Fibroblast of lung (primary cell): Measurements from ENCODE around the gene SMIM38. TPM values are rescaled to one million over a fixed set of nuclear protein-coding genes. Genes with fewer than 3 reads are reported as not detected.

ENCODE experiments used
- DNase-seq, 2 donors: peaks; one replicate each; pipeline versions ENCODE4 v3.0.0 to v3.0.0-alpha.2; 2010; ENCODE audit warnings: low read depth in 2 of 2
- H2AFZ ChIP-seq: 2 replicates; pipeline ENCODE4 v1.5.1; 2012; ENCODE audit warnings: low read length, control low read depth, inconsistent platforms
- H3K27ac ChIP-seq: 2 replicates; pipeline ENCODE4 v1.5.1; 2011; ENCODE audit warnings: low read length, control low read depth; ENCODE audit not compliant: insufficient read depth
- H3K27me3 ChIP-seq: 2 replicates; pipeline ENCODE4 v1.5.1; 2011; ENCODE audit warnings: mild to moderate bottlenecking, low read length; ENCODE audit not compliant: control insufficient read depth, insufficient read depth
- H3K36me3 ChIP-seq: 2 replicates; pipeline ENCODE4 v1.5.1; 2011; ENCODE audit warnings: low read length; ENCODE audit not compliant: control insufficient read depth, insufficient read depth
- H3K4me1 ChIP-seq: 2 replicates; pipeline ENCODE4 v1.5.1; 2011; ENCODE audit warnings: low read length; ENCODE audit not compliant: control insufficient read depth, insufficient read depth; ENCODE audit errors: extremely low read depth
- H3K4me2 ChIP-seq: 2 replicates; pipeline ENCODE4 v1.5.1; 2011; ENCODE audit warnings: low read length, control low read depth; ENCODE audit not compliant: insufficient read depth; ENCODE audit errors: extremely low read depth
- H3K4me3 ChIP-seq, 4 experiments: fragments of 200-600 bp in 1 of 4; sonication (generic) in 1 of 4; replicated peaks in 1 of 4; 2 replicates each; pipeline ENCODE4 v1.5.1; 2011 to 2016; ENCODE audit warnings: low read length in 4 of 4, low read depth in 3 of 4, mild to moderate bottlenecking in 3 of 4, control low read depth in 2 of 4, inconsistent platforms in 1 of 4, mixed read lengths in 1 of 4; ENCODE audit not compliant: insufficient read depth in 1 of 4; ENCODE audit errors: control extremely low read depth in 1 of 4
- H3K79me2 ChIP-seq: 2 replicates; pipeline ENCODE4 v1.5.1; 2012; ENCODE audit warnings: mild to moderate bottlenecking, low read length, inconsistent platforms; ENCODE audit not compliant: control insufficient read depth, insufficient read depth
- H3K9ac ChIP-seq: 2 replicates; pipeline ENCODE4 v1.5.1; 2011; ENCODE audit warnings: mild to moderate bottlenecking, low read length, control low read depth; ENCODE audit not compliant: insufficient read depth
- H3K9me3 ChIP-seq: 2 replicates; pipeline ENCODE4 v1.5.1; 2012; ENCODE audit warnings: low read depth, low read length; ENCODE audit not compliant: control insufficient read depth, insufficient read depth
- H4K20me1 ChIP-seq: 2 replicates; pipeline ENCODE4 v1.5.1; 2011; ENCODE audit warnings: low read length; ENCODE audit not compliant: control insufficient read depth, insufficient read depth; ENCODE audit errors: extremely low read depth
- EZH2 ChIP-seq: IDR thresholded peaks from 2 replicates; pipeline ENCODE4 v1.5.1; 2012; ENCODE audit warnings: low read length, control low read depth, mild to moderate bottlenecking; ENCODE audit errors: missing control alignments
- polyA plus RNA-seq, 2 donors: library from polyadenylated mRNA; depleted of rRNA in 1 of 2; stranded (reverse) in 1 of 2; unstranded in 1 of 2; fragments of >200 nt; gene quantifications; 2 replicates each; pipeline ENCODE4 v1.2.1, GENCODE V29; 2011 to 2012; ENCODE audit warnings: missing spikeins in 1 of 2
- total RNA-seq: library from RNA; depleted of rRNA; stranded (reverse); fragments of >200 nt; gene quantifications from 2 replicates; pipeline ENCODE4 v1.2.1, GENCODE V29; 2014
- TF ChIP-seq, protein P1 (sequence below), 2 donors: IDR thresholded peaks in 1 of 2; conservative IDR thresholded peaks in 1 of 2; 1 replicate in 1 of 2; 2 replicates in 1 of 2; pipeline ENCODE4 v1.5.1; 2011 to 2012; ENCODE audit warnings: low read length in 2 of 2, control low read depth in 1 of 2, inconsistent platforms in 1 of 2, low read depth in 1 of 2, mild to moderate bottlenecking in 1 of 2

Gene SMIM38
- total and polyA plus RNA-seq, 2 donors (not counting 1 experiment from before 2014, with no cell fraction given), result 0.06 to 0.33 TPM

DNA sequence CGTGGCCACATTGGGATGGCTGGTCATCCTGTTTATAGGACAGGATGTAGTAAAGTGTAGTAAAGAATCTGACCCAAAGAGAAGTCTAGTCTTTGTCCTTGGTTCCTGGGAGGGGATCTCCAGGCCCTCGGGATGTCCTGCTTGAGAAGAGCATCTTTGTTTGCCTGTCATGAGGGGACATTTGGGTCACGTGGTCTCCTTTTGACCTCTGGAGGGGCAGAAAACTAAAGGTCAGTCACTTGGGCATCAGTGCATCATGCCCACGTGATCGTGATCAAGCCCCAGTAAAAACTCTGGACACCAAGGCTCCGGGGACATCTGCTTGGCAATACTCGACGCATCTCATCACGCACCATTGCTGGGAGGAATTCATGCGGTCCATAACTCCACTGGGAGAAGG lies 9.1 kb downstream of the SMIM38 start:
- H3K4me3 ChIP-seq, result no peak overlapping the region
- H3K36me3 ChIP-seq, result no peaks in the 10 kb centered on the region
- H3K27me3 ChIP-seq, result no peaks in the 10 kb centered on the region
- H4K20me1 ChIP-seq, result no peaks in the 10 kb centered on the region
- no peaks in the 10 kb centered on the region for H3K79me2 ChIP-seq
- no peaks in the 10 kb centered on the region for H3K9me3 ChIP-seq
- no peak for DNase-seq
- H3K9ac ChIP-seq, result no peak overlapping the region
- H3K4me2 ChIP-seq, result no peak overlapping the region
- TF ChIP-seq, protein P1, sequence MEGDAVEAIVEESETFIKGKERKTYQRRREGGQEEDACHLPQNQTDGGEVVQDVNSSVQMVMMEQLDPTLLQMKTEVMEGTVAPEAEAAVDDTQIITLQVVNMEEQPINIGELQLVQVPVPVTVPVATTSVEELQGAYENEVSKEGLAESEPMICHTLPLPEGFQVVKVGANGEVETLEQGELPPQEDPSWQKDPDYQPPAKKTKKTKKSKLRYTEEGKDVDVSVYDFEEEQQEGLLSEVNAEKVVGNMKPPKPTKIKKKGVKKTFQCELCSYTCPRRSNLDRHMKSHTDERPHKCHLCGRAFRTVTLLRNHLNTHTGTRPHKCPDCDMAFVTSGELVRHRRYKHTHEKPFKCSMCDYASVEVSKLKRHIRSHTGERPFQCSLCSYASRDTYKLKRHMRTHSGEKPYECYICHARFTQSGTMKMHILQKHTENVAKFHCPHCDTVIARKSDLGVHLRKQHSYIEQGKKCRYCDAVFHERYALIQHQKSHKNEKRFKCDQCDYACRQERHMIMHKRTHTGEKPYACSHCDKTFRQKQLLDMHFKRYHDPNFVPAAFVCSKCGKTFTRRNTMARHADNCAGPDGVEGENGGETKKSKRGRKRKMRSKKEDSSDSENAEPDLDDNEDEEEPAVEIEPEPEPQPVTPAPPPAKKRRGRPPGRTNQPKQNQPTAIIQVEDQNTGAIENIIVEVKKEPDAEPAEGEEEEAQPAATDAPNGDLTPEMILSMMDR (conservative IDR thresholded peaks at IDR 0.05 in 1 of 2, IDR thresholded peaks at IDR 0.05 in 1 of 2; ENCODE audit: low read depth in 1 of 2, low read length in 2 of 2), result no peak
- no peak for TF ChIP-seq EZH2
- H3K4me1 ChIP-seq, result peaks cover 10% of the 10 kb centered on the region
- no peak overlapping the region for H3K27ac ChIP-seq
- H2AFZ ChIP-seq, result no peak overlapping the region

DNA sequence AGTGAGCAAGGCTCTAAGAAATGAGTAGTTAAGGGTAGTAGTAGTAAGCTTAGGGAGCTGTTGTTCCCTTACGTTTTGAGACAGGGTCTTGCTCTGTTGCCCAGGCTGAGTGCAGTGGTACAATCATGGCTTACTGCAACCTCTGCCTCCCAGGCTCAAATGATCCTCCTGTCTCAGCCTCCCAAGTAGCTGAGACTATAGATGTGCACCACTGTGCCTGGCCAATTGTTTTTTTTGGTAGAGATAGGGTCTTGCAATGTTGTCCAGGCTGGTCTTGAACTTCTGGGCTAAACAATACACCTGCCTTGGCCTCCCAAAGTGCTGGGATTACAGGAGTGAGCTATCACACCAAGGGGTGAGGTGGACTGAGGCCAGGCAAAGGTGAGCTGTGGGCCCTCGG lies 10.0 kb downstream of the SMIM38 start:
- H3K36me3 ChIP-seq, result no peaks in the 10 kb centered on the region
- no peaks in the 10 kb centered on the region for H3K9me3 ChIP-seq
- no peaks in the 10 kb centered on the region for H4K20me1 ChIP-seq
- H3K79me2 ChIP-seq, result no peaks in the 10 kb centered on the region
- no peak overlapping the region for H2AFZ ChIP-seq
- H3K4me1 ChIP-seq, result peaks cover 10% of the 10 kb centered on the region
- no peak overlapping the region for H3K4me2 ChIP-seq
- TF ChIP-seq EZH2, result no peak
- TF ChIP-seq, protein P1 (conservative IDR thresholded peaks at IDR 0.05 in 1 of 2, IDR thresholded peaks at IDR 0.05 in 1 of 2; ENCODE audit: low read depth in 1 of 2, low read length in 2 of 2), result no peak
- no peaks in the 10 kb centered on the region for H3K27me3 ChIP-seq
- H3K4me3 ChIP-seq, result no peak overlapping the region
- no peak for DNase-seq
- H3K9ac ChIP-seq, result no peak overlapping the region
- H3K27ac ChIP-seq, result no peak overlapping the region

DNA sequence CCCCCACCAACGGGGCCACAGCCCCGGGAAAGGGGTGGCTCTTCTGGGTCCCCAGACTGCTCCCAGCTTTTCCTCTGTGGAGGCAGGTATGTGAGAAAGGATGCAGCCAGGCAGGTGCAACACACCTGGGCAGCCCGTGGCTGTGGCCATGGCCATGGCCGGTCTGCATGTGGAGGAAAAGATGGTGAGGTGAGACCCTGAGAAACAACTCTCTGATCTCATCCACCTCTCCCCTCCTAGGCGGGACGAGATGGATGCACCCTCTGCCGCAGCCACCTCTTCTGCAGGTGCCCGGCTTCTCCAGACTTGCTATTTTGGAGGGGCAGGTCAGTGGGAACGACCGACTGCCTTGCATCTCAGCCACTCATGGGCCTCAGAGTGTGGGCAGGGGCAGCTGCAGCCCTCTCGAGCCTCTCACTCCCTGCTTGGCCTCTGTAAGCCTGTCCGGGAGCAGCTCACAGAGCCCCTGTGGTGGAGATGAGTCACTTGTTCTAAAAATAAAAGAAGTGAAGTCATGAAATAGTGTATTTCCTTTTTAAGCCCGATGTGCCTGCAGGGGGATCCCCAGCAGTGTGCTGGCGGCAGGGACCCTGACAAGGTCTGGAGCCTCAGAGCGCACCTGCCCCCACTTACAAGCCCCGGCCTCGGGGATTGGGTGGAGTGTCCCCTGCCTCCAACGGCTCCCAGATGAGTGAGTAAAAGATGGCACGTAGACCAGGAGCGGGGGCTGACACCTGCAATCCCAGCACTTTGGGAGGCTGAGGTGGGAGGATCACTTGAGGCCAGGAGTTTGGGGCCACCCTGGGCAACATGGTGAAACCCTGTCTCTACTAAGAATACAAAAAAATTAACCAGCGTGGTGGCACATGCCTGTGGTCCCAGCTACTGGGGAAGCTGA lies 10.7 kb downstream of the SMIM38 start:
- Histone ChIP-seq H3K79me2 (no peaks in the 10 kb centered on the region), H3K36me3 (no peaks in the 10 kb centered on the region), H3K4me3 (no peak overlapping the region), H3K27me3 (peaks cover under 1% of the 10 kb centered on the region), H4K20me1 (no peaks in the 10 kb centered on the region), H3K4me2 (peak overlapping the region; percentile 54), H3K4me1 (peaks cover 10% of the 10 kb centered on the region), H3K9ac (peak overlapping the region; percentile 27), H2AFZ (no peak overlapping the region), H3K9me3 (no peaks in the 10 kb centered on the region), H3K27ac (no peak overlapping the region)
- TF ChIP-seq, protein P1 (conservative IDR thresholded peaks at IDR 0.05 in 1 of 2, IDR thresholded peaks at IDR 0.05 in 1 of 2; ENCODE audit: low read depth in 1 of 2, low read length in 2 of 2), result peak; percentile 26 to 42
- TF ChIP-seq EZH2, result no peak
- peak; percentile 84 to 89 for DNase-seq
